RKO (cell line): ENCODE data around the gene DNMT3A.

Experiments used
- DNase-seq: peaks from one replicate; pipeline ENCODE4 v3.0.0-alpha.2; 2016; ENCODE audit warnings: low spot score

The DNMT3A gene

DNA sequence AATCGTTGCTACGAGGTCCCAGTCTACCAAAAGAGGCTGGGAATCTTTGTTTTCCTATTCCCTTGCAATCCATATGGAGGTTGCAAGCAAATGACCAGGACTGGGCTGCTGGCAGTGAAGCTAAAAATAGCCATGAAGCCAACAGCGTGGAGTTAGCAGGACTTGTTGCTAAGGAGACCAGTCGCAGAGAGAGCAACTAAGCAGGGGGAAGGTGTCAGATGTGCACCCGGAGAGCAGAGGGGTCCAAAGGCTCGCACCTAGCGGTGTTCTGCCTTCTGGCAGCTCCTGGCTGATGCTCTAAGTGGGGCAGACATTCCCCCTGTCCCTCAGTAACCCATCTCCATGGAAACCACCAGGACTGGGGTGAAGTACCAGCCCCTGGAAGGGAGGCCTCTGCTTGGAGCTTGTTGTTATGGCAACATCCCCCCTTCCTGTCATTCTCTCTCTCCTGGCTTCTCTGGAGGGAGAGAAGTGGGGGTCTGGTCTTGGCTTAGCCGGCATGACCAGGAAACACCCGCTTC is 84.6 kb downstream of the DNMT3A start:
- DNase-seq, result no peak

DNA sequence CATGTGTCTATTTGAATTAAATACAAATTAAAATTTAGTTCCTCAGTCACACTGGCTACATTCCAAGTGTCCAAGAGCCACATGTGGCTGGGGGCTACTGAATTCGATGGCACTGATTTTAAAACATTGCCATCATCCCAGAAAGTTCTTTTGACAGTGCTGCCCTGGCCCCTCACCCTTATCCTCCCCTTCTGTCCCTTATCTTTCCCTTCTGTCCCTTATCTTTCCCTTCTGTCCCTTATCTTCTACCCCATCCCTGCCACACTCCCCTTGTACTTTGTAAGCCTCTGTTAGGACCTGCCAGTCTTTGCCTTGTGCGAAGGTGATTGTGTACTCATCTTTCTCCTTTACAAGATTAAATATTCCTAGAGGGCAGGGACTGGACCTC is 85.2 kb downstream of the DNMT3A start:
- DNase-seq, result no peak

GRCh38 chr2:25255745-25256487 is 85.8 kb downstream of the DNMT3A start:
- no peak for DNase-seq

DNA sequence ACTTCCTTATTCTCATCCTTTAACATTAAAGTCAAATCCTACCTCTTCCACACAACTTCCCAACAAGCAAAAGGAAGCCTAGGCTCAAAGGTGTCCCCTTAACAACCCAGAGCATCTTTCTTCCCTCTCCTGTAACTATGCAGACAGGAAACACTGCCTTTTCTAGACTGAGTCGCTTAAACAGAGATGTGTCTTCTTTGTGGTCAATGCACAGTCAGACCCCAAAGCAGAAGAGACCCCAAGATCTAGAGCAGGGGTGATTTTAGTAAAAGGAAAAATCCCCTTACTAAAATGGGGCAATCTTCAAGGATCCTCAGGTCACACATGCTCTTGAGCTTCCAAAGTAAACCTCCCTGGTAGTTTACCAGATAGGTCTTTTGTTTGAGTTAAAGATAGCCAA is 86.8 kb downstream of the DNMT3A start:
- DNase-seq, result no peak

DNA sequence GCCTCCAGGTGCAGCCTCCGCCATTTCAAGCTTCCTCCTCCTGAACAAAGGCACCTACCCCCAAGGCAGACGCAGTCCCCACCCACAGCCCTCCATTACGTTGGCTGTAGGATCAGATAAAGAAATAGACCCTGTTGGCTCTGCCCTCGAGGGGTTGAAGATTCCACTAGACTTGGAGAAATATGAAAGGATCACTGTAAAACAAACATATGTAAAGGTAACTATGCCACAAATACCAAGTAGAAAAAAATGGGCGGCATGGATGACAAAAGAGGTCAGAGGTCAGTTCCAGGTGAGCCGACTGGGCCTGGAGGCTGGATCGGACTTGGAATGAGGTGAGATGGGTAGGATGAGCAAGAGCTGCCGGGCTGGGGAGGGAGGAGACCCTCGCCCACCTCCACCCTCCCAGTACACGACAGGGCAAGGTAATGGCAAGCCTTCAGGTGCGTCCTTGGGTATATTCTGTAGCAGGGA is 88.5 kb downstream of the DNMT3A start:
- DNase-seq, result no peak

GRCh38 chr2:25252291-25253152 is 89.2 kb downstream of the DNMT3A start:
- peak; percentile 37 for DNase-seq

DNA sequence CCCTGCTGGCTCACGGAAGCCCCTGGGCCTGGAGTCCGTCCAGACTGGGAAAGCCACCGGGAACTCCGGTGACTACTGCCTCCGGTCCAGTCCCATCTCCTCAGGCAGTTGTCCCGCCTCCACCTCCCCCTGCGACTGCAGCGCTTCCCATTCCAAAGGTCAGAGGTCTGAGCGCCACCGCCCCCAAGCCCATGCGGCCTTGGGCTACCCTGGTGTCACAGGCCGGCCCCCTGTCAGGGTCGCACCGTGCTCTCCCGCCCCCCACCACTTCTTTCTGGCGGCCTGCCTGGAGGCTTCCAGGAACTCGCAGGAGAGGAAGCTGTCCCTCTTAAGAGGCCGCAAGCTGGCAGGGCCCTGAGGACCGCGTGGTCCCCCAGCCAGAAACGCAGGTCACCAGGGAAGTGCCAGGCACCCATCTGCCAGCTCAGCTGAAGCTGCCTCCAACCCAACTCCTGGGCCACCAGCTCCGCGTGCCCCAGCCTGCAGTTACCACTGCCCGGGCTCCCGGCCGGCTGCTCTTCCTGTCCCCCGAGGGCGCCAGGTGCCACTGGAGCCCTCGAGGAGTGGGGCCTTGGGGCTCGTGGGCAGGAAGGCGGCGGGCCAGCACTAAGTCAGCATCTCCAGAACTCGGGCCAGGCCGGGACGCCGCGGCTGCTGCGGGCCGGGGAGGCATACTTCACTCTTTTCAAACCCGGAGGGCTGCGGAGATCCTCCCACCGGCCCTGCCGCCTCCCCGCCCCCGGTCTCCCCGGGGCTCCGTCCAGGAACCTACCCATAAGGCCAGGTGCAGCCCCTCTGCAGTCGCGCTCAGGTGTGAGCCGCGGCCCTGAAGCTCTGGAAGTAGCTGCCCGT is 90.1 kb downstream of the DNMT3A start:
- peak; percentile 34 for DNase-seq

GRCh38 chr2:25251071-25251421 is 90.7 kb downstream of the DNMT3A start:
- no peak for DNase-seq

- DNase-seq, result peak; percentile 41
These were observed 91.2 kb downstream of the DNMT3A start for GRCh38 chr2:25250331-25251070.

DNA sequence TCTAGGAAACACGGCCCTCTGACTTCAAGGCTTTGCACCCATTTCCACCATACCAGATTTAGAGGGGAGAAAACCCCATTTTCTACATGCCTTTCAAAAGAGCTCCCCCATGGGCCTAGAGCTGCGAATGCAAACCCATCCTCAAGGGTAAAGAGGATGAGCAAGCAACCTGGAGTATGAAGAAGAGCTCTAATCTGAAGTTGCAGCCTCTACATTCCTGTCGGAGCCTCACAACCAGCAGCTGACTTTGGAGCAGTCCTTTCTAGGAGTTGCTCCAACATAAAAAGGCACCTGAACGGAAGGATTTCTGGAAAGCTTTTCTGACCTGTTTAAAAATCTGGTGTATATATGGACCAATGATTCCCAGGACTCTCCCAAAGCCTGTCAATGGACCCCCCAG is 91.9 kb downstream of the DNMT3A start:
- no peak for DNase-seq

GRCh38 chr2:25247792-25248512 is 93.8 kb downstream of the DNMT3A start:
- no peak for DNase-seq

DNA sequence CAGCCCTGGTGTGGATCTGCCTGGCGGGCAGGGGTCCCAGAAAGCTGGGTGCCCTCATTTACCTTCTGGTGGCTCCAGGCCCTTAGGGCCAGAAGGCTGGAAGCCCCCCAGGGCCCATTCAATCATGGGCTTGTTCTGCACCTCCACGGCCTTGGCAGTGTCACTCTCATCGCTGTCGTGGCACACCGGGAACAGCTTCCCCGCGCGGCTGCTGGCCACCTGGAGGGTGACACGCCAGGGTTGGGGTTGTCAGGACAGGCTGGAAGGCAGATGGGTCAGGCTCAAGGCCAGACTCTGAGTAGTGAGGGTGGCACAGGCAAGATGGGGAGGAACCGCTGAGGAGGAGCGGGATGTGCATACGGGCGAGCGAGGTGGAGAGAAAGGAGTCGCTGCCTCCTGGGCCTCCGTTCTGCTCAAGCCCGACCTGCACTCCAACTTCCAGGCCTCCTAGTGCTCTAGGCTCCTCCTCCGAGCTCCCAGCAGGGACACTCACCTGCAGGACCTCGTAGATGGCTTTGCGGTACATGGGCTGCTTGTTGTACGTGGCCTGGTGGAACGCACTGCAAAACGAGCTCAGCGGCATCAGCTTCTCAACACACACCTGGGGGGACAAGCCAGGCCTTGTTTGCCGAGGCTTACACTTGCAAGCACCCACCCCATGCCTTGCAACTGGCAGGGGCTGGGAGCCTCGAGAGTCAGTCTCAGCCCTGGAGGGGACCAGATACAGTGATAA is 95.0 kb downstream of the DNMT3A start:
- DNase-seq, result no peak

DNA sequence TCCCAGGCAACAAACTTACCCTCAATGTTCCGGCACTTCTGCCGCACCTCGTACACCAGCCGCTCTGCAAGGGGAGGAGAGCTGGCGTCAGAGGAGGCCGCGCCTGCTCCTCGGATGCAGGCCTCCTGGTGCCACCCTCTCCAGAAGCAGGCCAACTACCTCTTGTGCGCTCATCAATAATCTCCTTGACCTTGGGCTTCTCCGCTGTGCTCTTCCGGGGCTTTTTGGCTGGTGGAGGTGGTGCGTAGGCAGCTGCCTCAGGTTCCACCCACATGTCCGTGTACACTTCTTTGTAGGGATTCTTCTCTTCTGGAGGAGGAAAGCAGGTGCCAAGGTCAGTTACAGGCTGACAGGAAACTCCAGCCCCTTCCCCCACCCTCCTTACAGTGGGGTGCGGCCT is 95.7 kb downstream of the DNMT3A start:
- DNase-seq, result no peak

DNA sequence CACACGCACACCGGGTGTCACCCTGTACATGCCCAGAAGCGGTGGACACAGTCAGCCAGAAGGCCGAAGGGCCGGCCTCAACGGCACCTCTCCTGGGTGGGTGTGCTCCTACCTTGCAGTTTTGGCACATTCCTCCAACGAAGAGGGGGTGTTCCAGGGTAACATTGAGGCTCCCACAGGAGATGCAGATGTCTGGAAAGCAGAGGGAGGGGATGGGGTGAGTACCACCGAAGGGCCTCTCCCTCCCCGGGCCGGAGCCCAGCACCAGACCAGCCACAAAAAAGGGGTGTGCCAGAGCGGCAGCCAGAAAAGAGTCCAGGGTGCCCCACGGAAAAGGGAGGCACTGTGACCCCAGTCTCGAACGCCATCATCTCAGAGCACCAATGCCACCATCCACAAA is 96.6 kb downstream of the DNMT3A start:
- no peak for DNase-seq

DNA sequence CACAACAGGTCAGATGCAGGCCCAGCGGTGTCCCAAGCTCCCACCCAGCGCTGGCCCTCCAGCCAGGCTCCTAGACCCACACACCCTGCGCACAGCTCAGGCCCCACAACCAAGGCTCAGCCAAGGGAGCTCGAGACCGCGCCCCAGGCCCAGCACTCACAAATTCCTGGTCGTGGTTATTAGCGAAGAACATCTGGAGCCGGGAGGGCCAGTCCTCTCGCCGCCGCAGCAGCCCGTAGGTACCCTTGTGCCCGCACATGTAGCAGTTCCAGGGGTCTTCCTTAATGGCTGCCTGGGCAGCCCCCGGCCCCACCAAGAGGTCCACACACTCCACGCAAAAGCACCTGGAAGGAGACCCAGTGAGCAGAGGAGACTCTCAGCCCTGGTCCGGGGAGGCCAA is 97.7 kb downstream of the DNMT3A start:
- DNase-seq, result no peak

GRCh38 chr2:25241452-25241851 is 100.3 kb downstream of the DNMT3A start:
- DNase-seq, result no peak

GRCh38 chr2:25240636-25241035 is 101.1 kb downstream of the DNMT3A start:
- DNase-seq, result no peak

- DNase-seq, result no peak
These were observed 102.8 kb downstream of the DNMT3A start for GRCh38 chr2:25238920-25239319.

DNA sequence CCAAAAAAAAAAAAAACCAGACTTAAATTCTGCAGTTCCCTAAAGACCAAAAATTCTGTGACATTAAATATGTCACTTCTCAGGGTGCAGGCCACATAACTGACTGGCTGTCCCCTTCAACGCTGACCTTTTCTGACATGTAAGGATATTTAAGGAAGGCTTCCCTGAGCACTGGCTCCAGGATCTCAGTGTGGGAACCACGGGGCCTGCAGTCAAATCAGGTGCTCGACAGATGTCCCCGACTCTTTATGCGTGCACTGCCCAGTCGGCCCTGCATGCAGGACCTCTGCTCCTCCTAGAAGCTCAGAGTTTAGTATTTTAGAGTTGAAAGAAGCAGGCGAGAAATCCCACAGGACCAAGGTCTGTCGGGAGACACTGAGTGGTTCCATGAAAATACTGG is 104.0 kb downstream of the DNMT3A start:
- DNase-seq, result no peak

DNA sequence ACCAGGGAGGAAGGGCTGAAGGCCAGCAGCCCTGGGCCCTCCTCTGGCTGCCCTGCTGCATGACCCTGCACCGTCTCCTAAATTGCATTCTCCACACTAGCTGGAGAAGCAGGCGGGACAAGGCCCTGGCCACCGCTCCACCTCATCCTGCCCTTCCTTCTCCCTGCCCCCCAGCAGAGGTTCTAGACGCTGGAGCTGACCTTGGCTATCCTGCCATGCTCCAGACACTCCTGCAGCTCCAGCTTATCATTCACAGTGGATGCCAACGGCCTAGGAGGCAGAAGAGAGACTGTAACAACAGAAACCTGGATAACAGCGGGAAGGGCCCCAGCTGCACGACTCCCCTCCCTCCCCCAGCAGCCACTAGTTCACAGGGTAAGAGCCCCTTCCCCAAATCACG is 105.0 kb downstream of the DNMT3A start:
- DNase-seq, result no peak
